K562 (cell line): ENCODE data around the gene PLEKHO2. TPM values are rescaled to one million over a fixed set of nuclear protein-coding genes. Genes with fewer than 3 reads are reported as not detected.

Source experiments
- BHLHE40 ChIP-seq: IDR thresholded peaks from 2 replicates; pipeline ENCODE4 v1.6.1; 2011; ENCODE audit warnings: low read length, improper control_type of control experiment
- CC2D1A ChIP-seq: fragments of 450-650 bp; IDR thresholded peaks from 2 replicates; pipeline ENCODE4 v1.6.1; 2017; ENCODE audit warnings: mild to moderate bottlenecking
- COPS2 ChIP-seq: fragments of 450-650 bp; conservative IDR thresholded peaks from 2 replicates; pipeline ENCODE4 v1.6.1; 2016; ENCODE audit warnings: mild to moderate bottlenecking, moderate library complexity
- CTCFL ChIP-seq: IDR thresholded peaks from 2 replicates; pipeline ENCODE4 v1.6.1; 2011; ENCODE audit warnings: borderline replicate concordance, low read depth, mild to moderate bottlenecking, moderate library complexity, low read length; ENCODE audit not compliant: insufficient read depth, poor library complexity, severe bottlenecking
- ESRRA ChIP-seq: fragments of 450-650 bp; IDR thresholded peaks from 2 replicates; pipeline ENCODE4 v1.6.1; 2014; ENCODE audit warnings: low read depth, mild to moderate bottlenecking, moderate library complexity, borderline replicate concordance
- FOXJ2 ChIP-seq: fragments of 200-800 bp; sonication (Bioruptor generic); IDR thresholded peaks from 2 replicates; pipeline ENCODE4 v1.6.1; 2016; ENCODE audit warnings: missing genetic modification characterization, missing compliant biosample characterization
- MAZ ChIP-seq, 2 experiments: fragments of 450-650 bp in 1 of 2; sonication (generic) in 1 of 2; formaldehyde crosslinking; IDR thresholded peaks in 1 of 2; conservative IDR thresholded peaks in 1 of 2; 2 replicates each; pipeline versions ENCODE4 v1.4.0 to v1.5.0; 2020; ENCODE audit warnings: mild to moderate bottlenecking in 1 of 2, missing genetic modification reagents in 1 of 2
- MTA2 ChIP-seq: fragments of 450-650 bp; IDR thresholded peaks from 2 replicates; pipeline ENCODE4 v1.6.1; 2016; ENCODE audit warnings: low read depth
- SMC3 ChIP-seq: conservative IDR thresholded peaks from 2 replicates; pipeline ENCODE4 v1.6.1; 2011; ENCODE audit warnings: low read depth, low read length, improper control_type of control experiment; ENCODE audit not compliant: insufficient read depth
- TARDBP ChIP-seq: fragments of 450-650 bp; IDR thresholded peaks from 2 replicates; pipeline ENCODE4 v1.6.1; 2016
- ZBTB7A ChIP-seq: IDR thresholded peaks from 2 replicates; pipeline ENCODE4 v1.6.1; 2011; ENCODE audit warnings: low read depth, mild to moderate bottlenecking, low read length, moderate library complexity, borderline replicate concordance; ENCODE audit not compliant: control insufficient read depth
- ZFP36 ChIP-seq: fragments of 150-350 bp; IDR thresholded peaks from 2 replicates; pipeline ENCODE4 v1.6.1; 2018; ENCODE audit warnings: low read length, low read depth; ENCODE audit not compliant: partially characterized antibody
- polyA plus RNA-seq, 8 experiments: library from polyadenylated mRNA; depleted of rRNA in 4 of 8; stranded (reverse) in 5 of 8; unstranded in 3 of 8; fragments of >200 nt; fragmentation: Nextera tagmentation in 2 of 8; fragmentation: Illumina TruSeq in 1 of 8; extraction: Ambion mirVana in 2 of 8; extraction: Trizol in 1 of 8; gene quantifications; 2 replicates each; pipeline versions ENCODE4 v1.2.1 to v1.2.3, GENCODE V29; 2011 to 2014; ENCODE audit warnings: inconsistent platforms in 1 of 8, missing spikeins in 1 of 8
- total RNA-seq, 7 experiments: library from RNA; depleted of rRNA in 6 of 7; stranded (reverse); fragments of >200 nt in 6 of 7; fragmentation: Illumina TruSeq in 2 of 7; extraction: Trizol in 2 of 7; gene quantifications; 2 replicates each; pipeline versions ENCODE4 v1.2.1 to v1.2.3, GENCODE V29; 2011 to 2021; ENCODE audit warnings: low replicate concordance in 1 of 7
- TF ChIP-seq, protein P1 (sequence below), 3 experiments: fragments of 200-800 bp in 1 of 3; sonication (Bioruptor generic) in 1 of 3; sonication (generic) in 1 of 3; formaldehyde crosslinking in 1 of 3; IDR thresholded peaks; 2 replicates each; pipeline versions ENCODE4 v1.6.1 to v1.8.0; 2016 to 2022; ENCODE audit warnings: mild to moderate bottlenecking in 2 of 3, missing compliant biosample characterization in 2 of 3, missing genetic modification characterization in 2 of 3, missing genetic modification reagents in 1 of 3
- TF ChIP-seq, protein P2 (sequence below): sonication (generic); formaldehyde crosslinking; IDR thresholded peaks from 2 replicates; pipeline ENCODE4 v1.8.1; 2023; ENCODE audit warnings: mild to moderate bottlenecking, missing genetic modification reagents, moderate library complexity
- TF ChIP-seq, protein P3 (sequence below), 3 experiments: IDR thresholded peaks in 2 of 3; conservative IDR thresholded peaks in 1 of 3; 2 replicates each; pipeline ENCODE4 v1.5.1; 2011 to 2012; ENCODE audit warnings: low read length in 3 of 3, mild to moderate bottlenecking in 3 of 3, control low read depth in 2 of 3, improper control_type of control experiment in 1 of 3, inconsistent platforms in 1 of 3, low read depth in 1 of 3, mixed read lengths in 1 of 3, moderate library complexity in 1 of 3; ENCODE audit not compliant: insufficient read depth in 2 of 3

The PLEKHO2 gene
- total and polyA plus RNA-seq, 9 of the 15 experiments (the other 6 are each of a cell fraction or from before 2014, with no cell fraction given), result 0.24 to 8.8 (median 5.5) TPM

GRCh38 chr15:64809649-64810496, 31.8 kb upstream of the PLEKHO2 start (continued):
- TF ChIP-seq ZFP36, result peak; percentile 21
- peak; percentile 89 for TF ChIP-seq SMC3
- TF ChIP-seq ZBTB7A, result no peak
- TF ChIP-seq, protein P1, sequence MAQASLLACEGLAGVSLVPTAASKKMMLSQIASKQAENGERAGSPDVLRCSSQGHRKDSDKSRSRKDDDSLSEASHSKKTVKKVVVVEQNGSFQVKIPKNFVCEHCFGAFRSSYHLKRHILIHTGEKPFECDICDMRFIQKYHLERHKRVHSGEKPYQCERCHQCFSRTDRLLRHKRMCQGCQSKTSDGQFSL (CRISPR knock-in tag; IDR thresholded peaks at IDR 0.05), result peak; percentile 94
- TF ChIP-seq, protein P1 (tag; IDR thresholded peaks at IDR 0.05), result peak in 1 of 2 experiments; percentile 76; a peak in 2 of 4 replicates
- TF ChIP-seq CC2D1A, result peak; percentile 64; the same call in 1 of the 2 replicates
- TF ChIP-seq CTCFL, result peak; percentile 32
- TF ChIP-seq, protein P2, sequence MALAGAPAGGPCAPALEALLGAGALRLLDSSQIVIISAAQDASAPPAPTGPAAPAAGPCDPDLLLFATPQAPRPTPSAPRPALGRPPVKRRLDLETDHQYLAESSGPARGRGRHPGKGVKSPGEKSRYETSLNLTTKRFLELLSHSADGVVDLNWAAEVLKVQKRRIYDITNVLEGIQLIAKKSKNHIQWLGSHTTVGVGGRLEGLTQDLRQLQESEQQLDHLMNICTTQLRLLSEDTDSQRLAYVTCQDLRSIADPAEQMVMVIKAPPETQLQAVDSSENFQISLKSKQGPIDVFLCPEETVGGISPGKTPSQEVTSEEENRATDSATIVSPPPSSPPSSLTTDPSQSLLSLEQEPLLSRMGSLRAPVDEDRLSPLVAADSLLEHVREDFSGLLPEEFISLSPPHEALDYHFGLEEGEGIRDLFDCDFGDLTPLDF, result no peak
- TF ChIP-seq ESRRA, result peak; percentile 54; the same call in 1 of the 2 replicates
- 0 out of 2 replicates have a peak, but pooled peaks have one; percentile 31 for TF ChIP-seq FOXJ2 (tag)
- TF ChIP-seq MTA2, result no peak
- 0 out of 2 replicates have a peak, but pooled peaks have one; percentile 13 for TF ChIP-seq BHLHE40
- TF ChIP-seq MAZ (CRISPR knock-in tag; conservative IDR thresholded peaks at IDR 0.05 in 1 of 2, IDR thresholded peaks at IDR 0.05 in 1 of 2), result 0 out of 4 replicates have a peak, but pooled peaks of 1 of the 2 experiments have one; percentile 43
- TF ChIP-seq, protein P3, sequence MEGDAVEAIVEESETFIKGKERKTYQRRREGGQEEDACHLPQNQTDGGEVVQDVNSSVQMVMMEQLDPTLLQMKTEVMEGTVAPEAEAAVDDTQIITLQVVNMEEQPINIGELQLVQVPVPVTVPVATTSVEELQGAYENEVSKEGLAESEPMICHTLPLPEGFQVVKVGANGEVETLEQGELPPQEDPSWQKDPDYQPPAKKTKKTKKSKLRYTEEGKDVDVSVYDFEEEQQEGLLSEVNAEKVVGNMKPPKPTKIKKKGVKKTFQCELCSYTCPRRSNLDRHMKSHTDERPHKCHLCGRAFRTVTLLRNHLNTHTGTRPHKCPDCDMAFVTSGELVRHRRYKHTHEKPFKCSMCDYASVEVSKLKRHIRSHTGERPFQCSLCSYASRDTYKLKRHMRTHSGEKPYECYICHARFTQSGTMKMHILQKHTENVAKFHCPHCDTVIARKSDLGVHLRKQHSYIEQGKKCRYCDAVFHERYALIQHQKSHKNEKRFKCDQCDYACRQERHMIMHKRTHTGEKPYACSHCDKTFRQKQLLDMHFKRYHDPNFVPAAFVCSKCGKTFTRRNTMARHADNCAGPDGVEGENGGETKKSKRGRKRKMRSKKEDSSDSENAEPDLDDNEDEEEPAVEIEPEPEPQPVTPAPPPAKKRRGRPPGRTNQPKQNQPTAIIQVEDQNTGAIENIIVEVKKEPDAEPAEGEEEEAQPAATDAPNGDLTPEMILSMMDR (IDR thresholded peaks at IDR 0.05 in 2 of 3, conservative IDR thresholded peaks at IDR 0.05 in 1 of 3; ENCODE audit: insufficient read depth in 2 of 3, low read depth in 1 of 3, low read length in 3 of 3), result peak; percentile 91 to 96 (median 93)
- TF ChIP-seq TARDBP, result no peak
- TF ChIP-seq COPS2, result no peak
